ENCODE results near the gene SYTL3.

Gene SYTL3

GRCh38 chr6:158621694-158622544 is 27.9 kb upstream of the SYTL3 start:
- H3K4me1 Mint-ChIP-seq: no peaks in the 10 kb centered on the region
- H3K36me3 Mint-ChIP-seq (ENCODE audit: low read depth): peaks cover 76% of the 10 kb centered on the region
- no peak for TF ChIP-seq CTCF (IDR thresholded peaks at IDR 0.05; ENCODE audit: unreplicated experiment in 3 of 3)
- no peaks in the 10 kb centered on the region for H3K27me3 Mint-ChIP-seq (ENCODE audit: low read depth)
- no peak overlapping the region for H3K27ac Mint-ChIP-seq
- peaks cover 13% of the 10 kb centered on the region for H3K9me3 Mint-ChIP-seq
- H3K4me3 Mint-ChIP-seq: no peak overlapping the region

GRCh38 chr6:158622545-158623190 is 27.2 kb upstream of the SYTL3 start:
- H3K27me3 Mint-ChIP-seq (ENCODE audit: low read depth): no peaks in the 10 kb centered on the region
- no peak overlapping the region for H3K4me3 Mint-ChIP-seq
- TF ChIP-seq CTCF (IDR thresholded peaks at IDR 0.05; ENCODE audit: unreplicated experiment in 3 of 3): no peak
- H3K9me3 Mint-ChIP-seq: peaks cover 6% of the 10 kb centered on the region
- H3K4me1 Mint-ChIP-seq: peaks cover 6% of the 10 kb centered on the region
- H3K27ac Mint-ChIP-seq: no peak overlapping the region
- peaks cover 76% of the 10 kb centered on the region for H3K36me3 Mint-ChIP-seq (ENCODE audit: low read depth)

- Mint-ChIP-seq H3K27ac (peak overlapping the region in 1 of 3 experiments; percentile 13), H3K4me3 (no peak overlapping the region), H3K9me3 (no peaks in the 10 kb centered on the region), H3K36me3 (ENCODE audit: low read depth) (peaks cover 69% of the 10 kb centered on the region), H3K4me1 (peaks cover 21% of the 10 kb centered on the region), H3K27me3 (ENCODE audit: low read depth) (no peaks in the 10 kb centered on the region)
- no peak for TF ChIP-seq CTCF (IDR thresholded peaks at IDR 0.05; ENCODE audit: unreplicated experiment in 3 of 3)
Measured at GRCh38 chr6:158624684-158625682, 24.9 kb upstream of the SYTL3 start.

GRCh38 chr6:158625881-158626305 is 24.0 kb upstream of the SYTL3 start:
- Mint-ChIP-seq H3K27me3 (ENCODE audit: low read depth) (no peaks in the 10 kb centered on the region), H3K4me1 (peaks cover 22% of the 10 kb centered on the region), H3K36me3 (ENCODE audit: low read depth) (peaks cover 62% of the 10 kb centered on the region), H3K4me3 (no peak overlapping the region), H3K27ac (no peak overlapping the region), H3K9me3 (no peaks in the 10 kb centered on the region)
- TF ChIP-seq CTCF (IDR thresholded peaks at IDR 0.05; ENCODE audit: unreplicated experiment in 3 of 3): no peak

- no peak for TF ChIP-seq CTCF (IDR thresholded peaks at IDR 0.05; ENCODE audit: unreplicated experiment in 3 of 3)
- Mint-ChIP-seq H3K27ac (no peak overlapping the region), H3K27me3 (ENCODE audit: low read depth) (no peaks in the 10 kb centered on the region), H3K36me3 (ENCODE audit: low read depth) (peaks cover 66% of the 10 kb centered on the region), H3K4me3 (no peak overlapping the region), H3K9me3 (no peaks in the 10 kb centered on the region), H3K4me1 (peaks cover 29% of the 10 kb centered on the region)
Measured at GRCh38 chr6:158626360-158627167, 23.3 kb upstream of the SYTL3 start.
